ENCODE measurements around the gene SSC5D.

SSC5D gene

DNA sequence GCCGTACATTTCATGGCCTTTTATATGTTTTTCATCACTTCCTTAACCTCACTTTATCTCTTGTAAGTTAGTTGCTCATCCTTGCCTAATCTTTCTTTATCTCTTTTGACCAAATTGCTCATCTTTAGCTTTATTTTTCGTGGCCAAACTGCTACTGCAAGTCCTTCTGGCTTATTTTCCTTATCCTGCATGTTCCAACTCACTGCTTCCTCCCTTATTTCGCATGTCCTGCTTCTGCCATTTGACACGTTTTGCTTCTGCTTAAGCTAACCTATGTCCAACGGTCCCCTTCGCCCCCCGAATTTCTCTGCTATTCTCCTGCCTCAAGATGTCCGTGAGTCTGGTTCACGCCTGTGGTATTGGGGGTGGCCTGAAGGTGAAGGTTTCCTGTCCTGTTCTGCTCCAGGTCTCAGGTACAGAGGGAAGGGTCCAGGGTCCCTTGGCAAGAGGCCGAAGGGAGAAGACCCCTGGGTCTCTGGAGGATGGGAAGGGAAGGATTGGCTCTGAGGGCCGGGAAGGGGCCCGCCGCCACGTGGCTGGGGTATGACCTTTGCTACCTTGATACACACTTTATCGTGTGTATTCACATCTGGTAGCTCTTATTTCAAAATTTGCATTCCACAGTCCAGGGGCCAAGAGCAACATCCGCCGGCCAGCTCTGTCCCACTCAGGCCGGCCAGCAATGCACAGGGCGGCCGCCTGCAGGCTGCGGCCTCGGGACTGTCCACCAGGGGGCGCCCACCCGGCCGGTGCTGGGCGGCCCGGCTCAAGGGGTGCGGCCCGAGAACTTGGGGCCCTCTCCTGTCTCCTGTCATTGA is 20.8 kb upstream of the SSC5D start:
- Histone ChIP-seq H3K4me1 (ENCODE audit: control insufficient read depth, insufficient read depth, low read length) (no peaks in the 10 kb centered on the region), H3K36me3 (ENCODE audit: control insufficient read depth in 2 of 2, insufficient read depth in 1 of 2, low read length in 2 of 2) (no peaks in the 10 kb centered on the region), H3K9me3 (ENCODE audit: control insufficient read depth, insufficient read depth, low read depth, low read length) (no peaks in the 10 kb centered on the region), H3K4me3 (ENCODE audit: low read depth, low read length) (no peak overlapping the region), H3K27ac (ENCODE audit: extremely low read depth, low read depth, low read length) (no peak overlapping the region)
- ChIA-PET CTCF (interaction anchor here (0.5 to 5.1 kb wide), 64 partner anchors 8 to 486 kb away, joined by 3 to 152 read pairs (median 5); partner anchors contain the start of genes CCDC106, FIZ1, KMT5C and NAT14), POLR2A (interaction anchor here (0.8 to 2.1 kb wide), 4 partner anchors 10 to 60 kb away, joined by 3 to 5 read pairs (median 4); partner anchors contain the start of gene UBE2S)
- TF ChIP-seq BCL11A (tag by site-specific recombination; IDR thresholded peaks at IDR 0.05; ENCODE audit: low read depth) (0 out of 2 replicates have a peak, but pooled peaks have one; percentile 18), ZNF660 (tag by site-specific recombination; IDR thresholded peaks at IDR 0.05) (0 out of 2 replicates have a peak, but pooled peaks have one; percentile 31), PRDM6 (tag by site-specific recombination; IDR thresholded peaks at IDR 0.05) (no peak), ZSCAN30 (tag by site-specific recombination; IDR thresholded peaks at IDR 0.05) (0 out of 2 replicates have a peak, but pooled peaks have one; percentile 25), PRDM1 (tag by site-specific recombination; IDR thresholded peaks at IDR 0.05) (no peak), PBX3 (CRISPR knock-in tag; IDR thresholded peaks at IDR 0.05) (0 out of 2 replicates have a peak, but pooled peaks have one; percentile 42), KLF7 (tag by site-specific recombination; IDR thresholded peaks at IDR 0.05; ENCODE audit: borderline replicate concordance) (peak; percentile 50; the same call in 1 of the 2 replicates), SP7 (tag by site-specific recombination; IDR thresholded peaks at IDR 0.05) (0 out of 2 replicates have a peak, but pooled peaks have one; percentile 22), RBAK (tag by site-specific recombination; IDR thresholded peaks at IDR 0.05) (no peak), ZNF670 (tag by site-specific recombination; IDR thresholded peaks at IDR 0.05; ENCODE audit: low read depth) (no peak), GLIS1 (tag by site-specific recombination; IDR thresholded peaks at IDR 0.05) (0 out of 2 replicates have a peak, but pooled peaks have one; percentile 9), KLF8 (tag by site-specific recombination; IDR thresholded peaks at IDR 0.05) (peak; percentile 35; the same call in 1 of the 2 replicates)
- TF ChIP-seq, protein P1, sequence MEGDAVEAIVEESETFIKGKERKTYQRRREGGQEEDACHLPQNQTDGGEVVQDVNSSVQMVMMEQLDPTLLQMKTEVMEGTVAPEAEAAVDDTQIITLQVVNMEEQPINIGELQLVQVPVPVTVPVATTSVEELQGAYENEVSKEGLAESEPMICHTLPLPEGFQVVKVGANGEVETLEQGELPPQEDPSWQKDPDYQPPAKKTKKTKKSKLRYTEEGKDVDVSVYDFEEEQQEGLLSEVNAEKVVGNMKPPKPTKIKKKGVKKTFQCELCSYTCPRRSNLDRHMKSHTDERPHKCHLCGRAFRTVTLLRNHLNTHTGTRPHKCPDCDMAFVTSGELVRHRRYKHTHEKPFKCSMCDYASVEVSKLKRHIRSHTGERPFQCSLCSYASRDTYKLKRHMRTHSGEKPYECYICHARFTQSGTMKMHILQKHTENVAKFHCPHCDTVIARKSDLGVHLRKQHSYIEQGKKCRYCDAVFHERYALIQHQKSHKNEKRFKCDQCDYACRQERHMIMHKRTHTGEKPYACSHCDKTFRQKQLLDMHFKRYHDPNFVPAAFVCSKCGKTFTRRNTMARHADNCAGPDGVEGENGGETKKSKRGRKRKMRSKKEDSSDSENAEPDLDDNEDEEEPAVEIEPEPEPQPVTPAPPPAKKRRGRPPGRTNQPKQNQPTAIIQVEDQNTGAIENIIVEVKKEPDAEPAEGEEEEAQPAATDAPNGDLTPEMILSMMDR (tag by site-specific recombination; IDR thresholded peaks at IDR 0.05) = peak; percentile 91

DNA sequence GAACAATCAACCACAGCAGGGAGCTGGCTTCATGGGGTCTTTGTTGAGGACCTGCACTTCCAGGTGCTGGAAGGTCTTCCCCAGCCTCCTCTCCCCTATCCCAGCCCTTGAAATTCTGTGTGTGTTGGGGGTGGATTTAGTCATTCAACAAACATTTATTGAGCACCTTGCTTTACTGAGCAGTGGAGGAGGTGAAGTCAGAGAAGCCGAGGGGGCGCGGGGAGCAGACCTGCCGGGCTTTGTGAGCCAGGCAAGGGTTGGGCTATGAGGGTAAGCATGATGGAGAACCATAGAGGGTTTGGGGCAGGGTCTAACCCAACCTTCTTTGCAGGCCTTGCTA is 20.2 kb upstream of the SSC5D start:
- no peaks in the 10 kb centered on the region for H3K36me3 ChIP-seq (ENCODE audit: control insufficient read depth in 2 of 2, insufficient read depth in 1 of 2, low read length in 2 of 2)
- POLR2A ChIA-PET = interaction anchor here (0.8 to 2.1 kb wide), 4 partner anchors 8 to 60 kb away, joined by 3 to 5 read pairs (median 4); partner anchors contain the start of genes UBE2S and ZNF628
- CTCF ChIA-PET = interaction anchor here (0.5 to 5.1 kb wide), 52 partner anchors 9 to 486 kb away, joined by 3 to 152 read pairs (median 6); partner anchors contain the start of genes NAT14, U2AF2, ZNF524 and ZNF628

More for the DNA sequence above, 20.2 kb upstream of the SSC5D start:
- Histone ChIP-seq H3K4me3 (ENCODE audit: low read depth, low read length) (no peak overlapping the region), H3K27ac (ENCODE audit: extremely low read depth, low read depth, low read length) (no peak overlapping the region), H3K4me1 (ENCODE audit: control insufficient read depth, insufficient read depth, low read length) (no peaks in the 10 kb centered on the region), H3K9me3 (ENCODE audit: control insufficient read depth, insufficient read depth, low read depth, low read length) (no peaks in the 10 kb centered on the region)
- TF ChIP-seq ZNF211 (tag by site-specific recombination; IDR thresholded peaks at IDR 0.05; ENCODE audit: low read depth) = no peak
- TF ChIP-seq ZNF335 (tag by site-specific recombination; conservative IDR thresholded peaks at IDR 0.05) = peak; percentile 58
- TF ChIP-seq, protein P2, sequence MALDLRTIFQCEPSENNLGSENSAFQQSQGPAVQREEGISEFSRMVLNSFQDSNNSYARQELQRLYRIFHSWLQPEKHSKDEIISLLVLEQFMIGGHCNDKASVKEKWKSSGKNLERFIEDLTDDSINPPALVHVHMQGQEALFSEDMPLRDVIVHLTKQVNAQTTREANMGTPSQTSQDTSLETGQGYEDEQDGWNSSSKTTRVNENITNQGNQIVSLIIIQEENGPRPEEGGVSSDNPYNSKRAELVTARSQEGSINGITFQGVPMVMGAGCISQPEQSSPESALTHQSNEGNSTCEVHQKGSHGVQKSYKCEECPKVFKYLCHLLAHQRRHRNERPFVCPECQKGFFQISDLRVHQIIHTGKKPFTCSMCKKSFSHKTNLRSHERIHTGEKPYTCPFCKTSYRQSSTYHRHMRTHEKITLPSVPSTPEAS (tag by site-specific recombination; IDR thresholded peaks at IDR 0.05) = no peak
- peak; percentile 71; the same call in 1 of the 2 replicates for TF ChIP-seq ZBTB10 (tag by site-specific recombination; IDR thresholded peaks at IDR 0.05)
- TF ChIP-seq ZNF629 (tag by site-specific recombination; IDR thresholded peaks at IDR 0.05) = 0 out of 2 replicates have a peak, but pooled peaks have one; percentile 13
